Measurements from ENCODE around the gene SUPT3H. TPM values are rescaled to one million over a fixed set of nuclear protein-coding genes. Genes with fewer than 3 reads are reported as not detected.
A peak's percentile ranks its signal among the peaks of the same experiment; 100 is the strongest.

The SUPT3H gene
- total RNA-seq, 3 donors from 2014 or later (not counting 1 experiment from before 2014, with no cell fraction given) = 7.3 to 10.9 (median 9.9) TPM

GRCh38 chr6:44788387-44788981 is 589.2 kb downstream of the SUPT3H start:
- no peak overlapping the region for H3K4me3 Mint-ChIP-seq
- H3K36me3 Mint-ChIP-seq = no peaks in the 10 kb centered on the region
- ATAC-seq (no peak), DNase-seq (no peak)
- 94% methylated on average over 9 of the region's 10 CpGs for WGBS (ENCODE audit: insufficient coverage)
- Histone ChIP-seq H3K27ac (ENCODE audit: low read length) (no peak overlapping the region), H3K4me1 (ENCODE audit: control insufficient read depth, insufficient read depth, low read length) (no peaks in the 10 kb centered on the region), H3K9me3 (ENCODE audit: control insufficient read depth, insufficient read depth, low read length) (no peaks in the 10 kb centered on the region), H3K27me3 (ENCODE audit: control insufficient read depth, insufficient read depth, low read length) (no peaks in the 10 kb centered on the region), H3K4me3 (ENCODE audit: low read length) (no peak overlapping the region), H3K36me3 (ENCODE audit: control insufficient read depth, insufficient read depth, low read length) (no peaks in the 10 kb centered on the region)
- H3K4me1 Mint-ChIP-seq = no peaks in the 10 kb centered on the region
- H3K9me3 Mint-ChIP-seq = no peaks in the 10 kb centered on the region
- no peak overlapping the region for H3K27ac Mint-ChIP-seq
- H3K27me3 Mint-ChIP-seq (ENCODE audit: low read depth in 2 of 2) = peaks cover 0 to 7% of the 10 kb centered on the region in 2 donors
- TF ChIP-seq CTCF (IDR thresholded peaks at IDR 0.05) = no peak
- intact Hi-C loops (cut with micrococcal nuclease) = no loop called here

GRCh38 chr6:44787254-44787834 is 590.4 kb downstream of the SUPT3H start:
- H3K9me3 ChIP-seq (ENCODE audit: control insufficient read depth, insufficient read depth, low read length) = no peaks in the 10 kb centered on the region
- Mint-ChIP-seq H3K4me3 (no peak overlapping the region), H3K36me3 (no peaks in the 10 kb centered on the region), H3K9me3 (no peaks in the 10 kb centered on the region), H3K27ac (no peak overlapping the region), H3K4me1 (no peaks in the 10 kb centered on the region), H3K27me3 (ENCODE audit: low read depth in 2 of 2) (peaks cover 0 to 7% of the 10 kb centered on the region in 2 donors)
- intact Hi-C loops (cut with micrococcal nuclease) = no loop called here
- no peaks in the 10 kb centered on the region for H3K4me1 ChIP-seq (ENCODE audit: control insufficient read depth, insufficient read depth, low read length)
- ATAC-seq (no peak), DNase-seq (peak in 1 of 2 donors; percentile 39)
- no peaks in the 10 kb centered on the region for H3K36me3 ChIP-seq (ENCODE audit: control insufficient read depth, insufficient read depth, low read length)
- no peak for TF ChIP-seq CTCF (IDR thresholded peaks at IDR 0.05)
- no peak overlapping the region for H3K27ac ChIP-seq (ENCODE audit: low read length)
- no peaks in the 10 kb centered on the region for H3K27me3 ChIP-seq (ENCODE audit: control insufficient read depth, insufficient read depth, low read length)
- WGBS (ENCODE audit: insufficient coverage) = 60% methylated on average over 8 of the region's 8 CpGs
- no peak overlapping the region for H3K4me3 ChIP-seq (ENCODE audit: low read length)

GRCh38 chr6:44785130-44785529 is 592.6 kb downstream of the SUPT3H start:
- ATAC-seq (no peak), DNase-seq (no peak)
- no peak for TF ChIP-seq CTCF (IDR thresholded peaks at IDR 0.05)
- Histone ChIP-seq H3K27ac (ENCODE audit: low read length) (no peak overlapping the region), H3K36me3 (ENCODE audit: control insufficient read depth, insufficient read depth, low read length) (no peaks in the 10 kb centered on the region), H3K9me3 (ENCODE audit: control insufficient read depth, insufficient read depth, low read length) (no peaks in the 10 kb centered on the region), H3K4me3 (ENCODE audit: low read length) (no peak overlapping the region), H3K27me3 (ENCODE audit: control insufficient read depth, insufficient read depth, low read length) (no peaks in the 10 kb centered on the region), H3K4me1 (ENCODE audit: control insufficient read depth, insufficient read depth, low read length) (no peaks in the 10 kb centered on the region)
- intact Hi-C loops (cut with micrococcal nuclease) = no loop called here
- no CpG with 5 or more reads among the region's 1 CpG for WGBS (ENCODE audit: insufficient coverage)
- Mint-ChIP-seq H3K4me3 (no peak overlapping the region), H3K27me3 (ENCODE audit: low read depth in 2 of 2) (peaks cover 0 to 7% of the 10 kb centered on the region in 2 donors), H3K27ac (no peak overlapping the region), H3K9me3 (no peaks in the 10 kb centered on the region), H3K36me3 (no peaks in the 10 kb centered on the region), H3K4me1 (no peaks in the 10 kb centered on the region)

- H3K4me3 Mint-ChIP-seq = no peak overlapping the region
- 86% methylated on average over 1 of the region's 1 CpG for WGBS (ENCODE audit: insufficient coverage)
- Histone ChIP-seq H3K36me3 (ENCODE audit: control insufficient read depth, insufficient read depth, low read length) (no peaks in the 10 kb centered on the region), H3K9me3 (ENCODE audit: control insufficient read depth, insufficient read depth, low read length) (no peaks in the 10 kb centered on the region), H3K4me1 (ENCODE audit: control insufficient read depth, insufficient read depth, low read length) (no peaks in the 10 kb centered on the region), H3K27ac (ENCODE audit: low read length) (no peak overlapping the region), H3K4me3 (ENCODE audit: low read length) (no peak overlapping the region), H3K27me3 (ENCODE audit: control insufficient read depth, insufficient read depth, low read length) (no peaks in the 10 kb centered on the region)
- no peaks in the 10 kb centered on the region for H3K36me3 Mint-ChIP-seq
- H3K4me1 Mint-ChIP-seq = no peaks in the 10 kb centered on the region
- no peak for ATAC-seq
- peaks cover 0 to 7% of the 10 kb centered on the region in 2 donors for H3K27me3 Mint-ChIP-seq (ENCODE audit: low read depth in 2 of 2)
- DNase-seq = no peak
- no peak overlapping the region for H3K27ac Mint-ChIP-seq
- intact Hi-C loops (cut with micrococcal nuclease) = no loop called here
- TF ChIP-seq CTCF (IDR thresholded peaks at IDR 0.05) = no peak
- H3K9me3 Mint-ChIP-seq = no peaks in the 10 kb centered on the region
Measured at GRCh38 chr6:44784195-44784594, 593.5 kb downstream of the SUPT3H start.
